OCI-LY7 (cell line): ENCODE data around the gene UEVLD.

ENCODE experiments used
- EZH2phosphoT487 ChIP-seq: fragments of 200-600 bp; sonication (generic); IDR thresholded peaks from 2 replicates; pipeline ENCODE4 v1.6.1; 2018; ENCODE audit warnings: low read depth, borderline replicate concordance, mild to moderate bottlenecking, mixed run types, antibody characterized with exemption, low read length, moderate library complexity, mixed read lengths
- TF ChIP-seq, protein P1 (sequence below): fragments of 200-600 bp; sonication (generic); conservative IDR thresholded peaks from 2 replicates; pipeline ENCODE4 v1.5.1; 2014; ENCODE audit warnings: mild to moderate bottlenecking, antibody characterized with exemption, low read length, moderate library complexity, mixed read lengths

DNA sequence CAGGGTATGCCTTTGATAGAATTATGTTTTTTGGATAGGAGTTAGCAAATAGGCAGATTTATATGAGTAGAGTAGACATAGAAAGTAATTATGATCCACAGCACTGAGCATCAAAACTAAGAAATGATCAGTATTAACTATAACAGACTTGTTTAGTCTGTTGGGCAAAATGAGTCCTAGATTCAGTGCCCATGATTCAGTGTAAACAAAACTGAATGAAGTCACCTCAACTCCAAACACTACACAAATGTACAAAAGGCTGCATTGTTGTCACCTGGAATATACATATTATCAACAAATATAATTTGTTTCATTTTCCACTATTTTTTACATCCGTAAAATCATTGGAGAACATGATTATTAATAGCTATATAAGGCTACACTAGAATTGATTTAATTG is 6.7 kb downstream of the UEVLD start:
- TF ChIP-seq, protein P1, sequence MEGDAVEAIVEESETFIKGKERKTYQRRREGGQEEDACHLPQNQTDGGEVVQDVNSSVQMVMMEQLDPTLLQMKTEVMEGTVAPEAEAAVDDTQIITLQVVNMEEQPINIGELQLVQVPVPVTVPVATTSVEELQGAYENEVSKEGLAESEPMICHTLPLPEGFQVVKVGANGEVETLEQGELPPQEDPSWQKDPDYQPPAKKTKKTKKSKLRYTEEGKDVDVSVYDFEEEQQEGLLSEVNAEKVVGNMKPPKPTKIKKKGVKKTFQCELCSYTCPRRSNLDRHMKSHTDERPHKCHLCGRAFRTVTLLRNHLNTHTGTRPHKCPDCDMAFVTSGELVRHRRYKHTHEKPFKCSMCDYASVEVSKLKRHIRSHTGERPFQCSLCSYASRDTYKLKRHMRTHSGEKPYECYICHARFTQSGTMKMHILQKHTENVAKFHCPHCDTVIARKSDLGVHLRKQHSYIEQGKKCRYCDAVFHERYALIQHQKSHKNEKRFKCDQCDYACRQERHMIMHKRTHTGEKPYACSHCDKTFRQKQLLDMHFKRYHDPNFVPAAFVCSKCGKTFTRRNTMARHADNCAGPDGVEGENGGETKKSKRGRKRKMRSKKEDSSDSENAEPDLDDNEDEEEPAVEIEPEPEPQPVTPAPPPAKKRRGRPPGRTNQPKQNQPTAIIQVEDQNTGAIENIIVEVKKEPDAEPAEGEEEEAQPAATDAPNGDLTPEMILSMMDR = no peak
- no peak for TF ChIP-seq EZH2phosphoT487
